GM12891 (cell line): ENCODE data around the gene FLNA.

Experiments used
- POLR2A ChIP-seq: IDR thresholded peaks from 2 replicates; pipeline ENCODE4 v1.6.1; 2011; ENCODE audit warnings: low read depth, low read length, control low read depth
- POLR2AphosphoS5 ChIP-seq: IDR thresholded peaks from 2 replicates; pipeline ENCODE4 v1.6.1; 2011; ENCODE audit warnings: low read depth, low read length, control low read depth
- SPI1 ChIP-seq: IDR thresholded peaks from 2 replicates; pipeline ENCODE4 v1.6.1; 2011; ENCODE audit warnings: low read depth, low read length, control low read depth
- TAF1 ChIP-seq: IDR thresholded peaks from 2 replicates; pipeline ENCODE4 v1.6.1; 2011; ENCODE audit warnings: low read depth, low read length, control low read depth

GRCh38 chrX:154384284-154384892 lies 10.0 kb upstream of the FLNA start:
- TF ChIP-seq POLR2A: no peak
- no peak for TF ChIP-seq POLR2AphosphoS5
- no peak for TF ChIP-seq SPI1
- TF ChIP-seq TAF1: no peak
